Chondrocyte (in vitro differentiated cells): ENCODE measurements around the gene SLC24A5. TPM values are rescaled to one million over a fixed set of nuclear protein-coding genes. Genes with fewer than 3 reads are reported as not detected.

Experiments used
- DNase-seq: peaks from one replicate; pipeline ENCODE4 v3.0.0; 2021; ENCODE audit warnings: mixed read lengths, low spot score
- H3K27ac Mint-ChIP-seq: one replicate; pipeline ENCODE4 v1.8.0; 2021; ENCODE audit warnings: mild to moderate bottlenecking, moderate library complexity, mixed read lengths; ENCODE audit not compliant: unreplicated experiment
- H3K27me3 Mint-ChIP-seq: 2 replicates; pipeline ENCODE4 v1.8.0; 2021; ENCODE audit warnings: low read depth, mixed read lengths
- H3K36me3 Mint-ChIP-seq: 2 replicates; pipeline ENCODE4 v1.8.0; 2021; ENCODE audit warnings: low read depth, mixed read lengths
- H3K4me1 Mint-ChIP-seq: 2 replicates; pipeline ENCODE4 v1.8.0; 2021; ENCODE audit warnings: low read depth, mild to moderate bottlenecking, mixed read lengths
- H3K4me3 Mint-ChIP-seq: one replicate; pipeline ENCODE4 v1.8.0; 2021; ENCODE audit warnings: mild to moderate bottlenecking, moderate library complexity, mixed read lengths; ENCODE audit not compliant: unreplicated experiment
- H3K9me3 Mint-ChIP-seq: 2 replicates; pipeline ENCODE4 v1.8.0; 2021; ENCODE audit warnings: low read depth, mixed read lengths
- CTCF ChIP-seq: fragments of 200-600 bp; sonication (generic); IDR thresholded peaks from 2 replicates; pipeline ENCODE4 v1.5.0; 2021; ENCODE audit warnings: antibody characterized with exemption, mild to moderate bottlenecking, moderate library complexity
- total RNA-seq: library from RNA; stranded (reverse); gene quantifications from 3 replicates; pipeline ENCODE4 v1.2.1, GENCODE V29; 2021

The SLC24A5 gene
- total RNA-seq, 1 donor from 2014 or later, result not detected

- DNase-seq, result no peak
- Mint-ChIP-seq H3K4me3 (no peak overlapping the region), H3K9me3 (peaks cover 15% of the 10 kb centered on the region), H3K27ac (no peak overlapping the region), H3K4me1 (peaks cover 7% of the 10 kb centered on the region), H3K27me3 (no peaks in the 10 kb centered on the region), H3K36me3 (peaks cover 14% of the 10 kb centered on the region)
- TF ChIP-seq CTCF, result no peak
Measured at GRCh38 chr15:48168616-48169015, 47.8 kb downstream of the SLC24A5 start.

GRCh38 chr15:48170981-48171380, 50.2 kb downstream of the SLC24A5 start:
- Mint-ChIP-seq H3K27ac (no peak overlapping the region), H3K27me3 (no peaks in the 10 kb centered on the region)

GRCh38 chr15:48175126-48175525, 54.3 kb downstream of the SLC24A5 start:
- no peak for TF ChIP-seq CTCF
- no peaks in the 10 kb centered on the region for H3K27me3 Mint-ChIP-seq
- peaks cover 14% of the 10 kb centered on the region for H3K4me1 Mint-ChIP-seq
- H3K4me3 Mint-ChIP-seq, result no peak overlapping the region
- H3K36me3 Mint-ChIP-seq, result peaks cover 4% of the 10 kb centered on the region
- peaks cover 18% of the 10 kb centered on the region for H3K9me3 Mint-ChIP-seq
- no peak for DNase-seq
- H3K27ac Mint-ChIP-seq, result no peak overlapping the region

More at GRCh38 chr15:48170981-48171380, 50.2 kb downstream of the SLC24A5 start:
- DNase-seq, result no peak
- H3K4me1 Mint-ChIP-seq, result peaks cover 7% of the 10 kb centered on the region
- peaks cover 18% of the 10 kb centered on the region for H3K9me3 Mint-ChIP-seq
- H3K4me3 Mint-ChIP-seq, result no peak overlapping the region
- peaks cover 12% of the 10 kb centered on the region for H3K36me3 Mint-ChIP-seq
- no peak for TF ChIP-seq CTCF

DNA sequence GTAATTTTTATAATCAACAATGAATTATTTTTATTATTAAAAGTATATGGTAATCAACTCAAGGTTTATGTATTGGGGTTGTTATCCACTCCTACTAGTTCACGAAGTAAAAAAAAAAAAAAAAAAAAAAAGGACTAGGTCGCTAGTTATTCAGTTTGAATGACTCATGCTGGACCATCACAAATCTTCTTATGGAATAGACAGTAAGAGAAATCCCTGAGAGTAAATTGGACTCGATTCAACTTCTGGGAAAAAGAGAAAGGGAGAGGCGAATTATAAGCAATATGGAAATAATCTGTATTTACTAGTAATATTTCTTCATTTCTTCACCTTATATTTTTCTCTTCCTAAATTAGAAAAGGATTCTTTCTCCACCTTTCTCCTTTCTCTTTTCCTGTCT, 55.3 kb downstream of the SLC24A5 start:
- H3K27me3 Mint-ChIP-seq, result peaks cover under 1% of the 10 kb centered on the region
- DNase-seq, result no peak
- peaks cover 18% of the 10 kb centered on the region for H3K9me3 Mint-ChIP-seq
- no peak for TF ChIP-seq CTCF
- H3K4me3 Mint-ChIP-seq, result no peak overlapping the region
- H3K27ac Mint-ChIP-seq, result no peak overlapping the region
- H3K36me3 Mint-ChIP-seq, result peaks cover 4% of the 10 kb centered on the region
- peaks cover 14% of the 10 kb centered on the region for H3K4me1 Mint-ChIP-seq

- Mint-ChIP-seq H3K27me3 (peaks cover 4% of the 10 kb centered on the region), H3K27ac (peak overlapping the region; percentile 93), H3K4me3 (peak overlapping the region; percentile 73), H3K4me1 (peaks cover 14% of the 10 kb centered on the region), H3K36me3 (peaks cover 4% of the 10 kb centered on the region), H3K9me3 (peaks cover 18% of the 10 kb centered on the region)
- DNase-seq, result no peak
- TF ChIP-seq CTCF, result no peak
Measured at GRCh38 chr15:48176957-48177356, 56.2 kb downstream of the SLC24A5 start.
